Peyer's patch (tissue), 4 donors: Measurements from ENCODE around the gene VAPA.

Source experiments
- CTCF ChIP-seq, 6 experiments: fragments of 450-650 bp in 4 of 6; fragments of 200-600 bp in 2 of 6; sonication (generic) in 1 of 6; IDR thresholded peaks; one replicate each; pipeline ENCODE4 v1.5.1; 2017 to 2019; ENCODE audit warnings: antibody characterized with exemption in 6 of 6, mild to moderate bottlenecking in 3 of 6, moderate library complexity in 1 of 6
- POLR2A ChIP-seq, 2 donors: fragments of 450-650 bp; IDR thresholded peaks; one replicate each; pipeline ENCODE4 v1.5.1; 2017; ENCODE audit warnings: antibody characterized with exemption in 2 of 2, mild to moderate bottlenecking in 2 of 2, moderate library complexity in 2 of 2

- TF ChIP-seq CTCF (IDR thresholded peaks at IDR 0.05) (no peak), POLR2A (IDR thresholded peaks at IDR 0.05) (no peak)
These were observed 59.7 kb downstream of the VAPA start for GRCh38 chr18:9973470-9973869.
